Measurements from ENCODE around the gene ZP3.

GRCh38 chr7:76392531-76393115 is 32.1 kb upstream of the ZP3 start:
- TF ChIP-seq FOXA1 (IDR thresholded peaks at IDR 0.05), result no peak
- no peak for TF ChIP-seq BHLHE40 (IDR thresholded peaks at IDR 0.05; ENCODE audit: borderline replicate concordance)
- TF ChIP-seq L3MBTL2 (conservative IDR thresholded peaks at IDR 0.05), result no peak
- TF ChIP-seq SUZ12 (IDR thresholded peaks at IDR 0.05), result no peak
- no peak for TF ChIP-seq TARDBP (IDR thresholded peaks at IDR 0.05)
- TF ChIP-seq SP1 (IDR thresholded peaks at IDR 0.05), result no peak

Measured in HEK293T (cell line).